Activated CD4-positive, alpha-beta T cell treated with anti-CD3 and anti-CD28 coated beads, Interleukin-2, amount 10 ng/mL, durations not matched to agents 7 days and 5 days (primary cell): ENCODE data around the gene ASMTL. TPM values are rescaled to one million over a fixed set of nuclear protein-coding genes. Genes with fewer than 3 reads are reported as not detected.

ENCODE experiments used
- CTCF ChIA-PET: fragments of 350-600 bp; sonication (Branson Sonifier 250); formaldehyde crosslinking; loops from one replicate; lab custom pipeline; 2021; ENCODE audit warnings: antibody characterized with exemption; lab: Charles Lee
- POLR2A ChIA-PET: fragments of 350-600 bp; sonication (Branson Sonifier 250); formaldehyde crosslinking; loops from one replicate; lab custom pipeline; 2021; ENCODE audit warnings: antibody characterized with exemption; lab: Charles Lee
- DNase-seq: peaks from one replicate; pipeline ENCODE4 v3.0.0-alpha.2; 2020
- H3K27ac Mint-ChIP-seq: one replicate; pipeline ENCODE4 v1.8.0; 2021; ENCODE audit warnings: mild to moderate bottlenecking, moderate library complexity, mixed read lengths
- H3K27me3 Mint-ChIP-seq: one replicate; pipeline ENCODE4 v1.8.0; 2021; ENCODE audit warnings: mixed read lengths
- H3K36me3 Mint-ChIP-seq: one replicate; pipeline ENCODE4 v1.8.0; 2021; ENCODE audit warnings: low read depth, mixed read lengths
- H3K4me1 Mint-ChIP-seq: one replicate; pipeline ENCODE4 v1.8.0; 2021; ENCODE audit warnings: mixed read lengths
- H3K4me3 Mint-ChIP-seq: one replicate; pipeline ENCODE4 v1.8.0; 2021; ENCODE audit warnings: mild to moderate bottlenecking, moderate library complexity, mixed read lengths
- H3K9me3 Mint-ChIP-seq: one replicate; pipeline ENCODE4 v1.8.0; 2021; ENCODE audit warnings: mixed read lengths
- total RNA-seq, 2 experiments: library from RNA; stranded (reverse); gene quantifications; one replicate each; pipeline ENCODE4 v1.2.3, GENCODE V29; 2021

ASMTL gene
- total RNA-seq, 2 experiments from 2014 or later, result 30.7 to 33.9 TPM

- H3K4me1 Mint-ChIP-seq, result peaks cover 11% of the 10 kb centered on the region
- peaks cover 42% of the 10 kb centered on the region for H3K36me3 Mint-ChIP-seq
- no peak overlapping the region for H3K4me3 Mint-ChIP-seq
- H3K27ac Mint-ChIP-seq, result no peak overlapping the region
- no peak for DNase-seq
- H3K9me3 Mint-ChIP-seq, result peaks cover 12% of the 10 kb centered on the region
- ChIA-PET CTCF (no interaction called here), POLR2A (no interaction called here)
- H3K27me3 Mint-ChIP-seq, result no peaks in the 10 kb centered on the region
Measured at GRCh38 chrX:1358793-1359476, 93.8 kb downstream of the ASMTL start.

GRCh38 chrX:1357993-1358392, 94.7 kb downstream of the ASMTL start:
- ChIA-PET POLR2A (no interaction called here), CTCF (no interaction called here)
- Mint-ChIP-seq H3K36me3 (peaks cover 39% of the 10 kb centered on the region), H3K27me3 (no peaks in the 10 kb centered on the region), H3K9me3 (peaks cover 12% of the 10 kb centered on the region), H3K4me1 (peaks cover 11% of the 10 kb centered on the region), H3K27ac (no peak overlapping the region), H3K4me3 (no peak overlapping the region)
- no peak for DNase-seq

GRCh38 chrX:1355131-1356046, 97.3 kb downstream of the ASMTL start:
- Mint-ChIP-seq H3K27ac (no peak overlapping the region), H3K4me3 (no peak overlapping the region), H3K27me3 (no peaks in the 10 kb centered on the region), H3K36me3 (peaks cover 35% of the 10 kb centered on the region), H3K4me1 (peaks cover 11% of the 10 kb centered on the region), H3K9me3 (peaks cover 12% of the 10 kb centered on the region)
- DNase-seq, result no peak
- ChIA-PET POLR2A (no interaction called here), CTCF (no interaction called here)

- ChIA-PET CTCF (no interaction called here), POLR2A (no interaction called here)
- peaks cover 26% of the 10 kb centered on the region for H3K36me3 Mint-ChIP-seq
- H3K9me3 Mint-ChIP-seq, result peaks cover 5% of the 10 kb centered on the region
- H3K27me3 Mint-ChIP-seq, result no peaks in the 10 kb centered on the region
- H3K27ac Mint-ChIP-seq, result peak overlapping the region; percentile 69
- H3K4me1 Mint-ChIP-seq, result peaks cover 11% of the 10 kb centered on the region
- no peak overlapping the region for H3K4me3 Mint-ChIP-seq
- DNase-seq, result no peak
Measured at GRCh38 chrX:1354036-1355019, 98.4 kb downstream of the ASMTL start.

Other genes with a start within 250 kb of the ASMTL start
- gene CRLF2, start 240.3 kb downstream of the ASMTL start, total RNA-seq, result 1 to 10 TPM; 3.4 to 4.5 TPM
- under 1 TPM in 1 of 2 experiments, not detected in 1; 0.25 TPM for gene CSF2RA, start 184.1 kb downstream of the ASMTL start, total RNA-seq
- gene IL3RA, start 116.1 kb downstream of the ASMTL start, total RNA-seq, result 1 to 10 TPM; 6.4 to 7.1 TPM
- gene SLC25A6, start 60.8 kb downstream of the ASMTL start, total RNA-seq, result 100 to 1,000 TPM; 259 to 261 TPM
- gene P2RY8, start 84.3 kb upstream of the ASMTL start, total RNA-seq, result 100 to 1,000 TPM in 1 of 2 experiments, 10 to 100 TPM in 1; 99.1 to 107 TPM
- gene AKAP17A, start 138.7 kb upstream of the ASMTL start, total RNA-seq, result 10 to 100 TPM; 61.6 to 66.5 TPM
- gene ASMT, start 162.2 kb upstream of the ASMTL start, total RNA-seq, result not detected